GM23338 (cell line): ENCODE measurements around the gene HLCS. TPM values are rescaled to one million over a fixed set of nuclear protein-coding genes. Genes with fewer than 3 reads are reported as not detected.

Experiments used
- ATAC-seq: fragments of 200-7000 bp; cut with Tn5 transposase; 3 replicates; pipeline ENCODE4 v1.9.1; 2020
- DNase-seq: peaks from one replicate; pipeline ENCODE4 v3.0.0-alpha.2; 2015; ENCODE audit warnings: low spot score
- H2AFZ ChIP-seq: fragments of 200-600 bp; sonication (generic); 2 replicates; pipeline ENCODE4 v1.8.0; 2016; ENCODE audit warnings: antibody characterized with exemption, mild to moderate bottlenecking, moderate library complexity
- H3F3A ChIP-seq: fragments of 200-600 bp; sonication (generic); replicated peaks from 2 replicates; pipeline ENCODE4 v1.8.0; 2017; ENCODE audit warnings: antibody characterized with exemption, mixed run types, low read depth
- H3K27ac ChIP-seq: fragments of 200-600 bp; sonication (generic); 2 replicates; pipeline ENCODE4 v1.6.1; 2016; ENCODE audit warnings: low read depth
- H3K27me3 ChIP-seq: fragments of 200-600 bp; sonication (generic); 2 replicates; pipeline ENCODE4 v1.8.0; 2016; ENCODE audit warnings: mild to moderate bottlenecking, mixed run types, moderate library complexity; ENCODE audit not compliant: insufficient read depth
- H3K36me3 ChIP-seq: fragments of 200-600 bp; sonication (generic); 2 replicates; pipeline ENCODE4 v1.8.0; 2016; ENCODE audit warnings: mild to moderate bottlenecking; ENCODE audit not compliant: insufficient read depth
- H3K4me1 ChIP-seq: fragments of 200-600 bp; sonication (generic); 2 replicates; pipeline ENCODE4 v1.8.0; 2016; ENCODE audit warnings: mild to moderate bottlenecking, moderate library complexity; ENCODE audit not compliant: insufficient read depth
- H3K4me2 ChIP-seq: fragments of 200-600 bp; sonication (generic); 2 replicates; pipeline ENCODE4 v1.7.1; 2017; ENCODE audit warnings: mixed run types
- H3K4me3 ChIP-seq: fragments of 200-600 bp; sonication (generic); 2 replicates; pipeline ENCODE4 v1.6.1; 2016; ENCODE audit warnings: mixed run types
- H3K79me2 ChIP-seq: fragments of 200-600 bp; sonication (generic); replicated peaks from 2 replicates; pipeline ENCODE4 v1.8.0; 2017; ENCODE audit warnings: mild to moderate bottlenecking; ENCODE audit not compliant: insufficient read depth
- H3K9me2 ChIP-seq: fragments of 200-600 bp; sonication (generic); 2 replicates; pipeline ENCODE4 v1.8.0; 2017; ENCODE audit not compliant: insufficient read depth
- H4K20me1 ChIP-seq: fragments of 200-600 bp; sonication (generic); replicated peaks from 2 replicates; pipeline ENCODE4 v1.8.0; 2017; ENCODE audit warnings: mild to moderate bottlenecking; ENCODE audit not compliant: insufficient read depth
- H3K27ac Mint-ChIP-seq: 2 replicates; pipeline ENCODE4 v1.8.0; 2020; ENCODE audit warnings: inconsistent platforms, mild to moderate bottlenecking, moderate library complexity, mixed read lengths
- H3K27me3 Mint-ChIP-seq: 3 replicates; pipeline ENCODE4 v1.8.0; 2022; ENCODE audit warnings: low read depth, mild to moderate bottlenecking, moderate library complexity, mixed read lengths, inconsistent platforms; ENCODE audit not compliant: insufficient read depth, poor library complexity
- H3K36me3 Mint-ChIP-seq: 3 replicates; pipeline ENCODE4 v1.8.0; 2021; ENCODE audit warnings: low read depth, mild to moderate bottlenecking, inconsistent platforms, moderate library complexity, mixed read lengths
- H3K4me1 Mint-ChIP-seq: 3 replicates; pipeline ENCODE4 v1.8.0; 2020; ENCODE audit warnings: mild to moderate bottlenecking, inconsistent platforms, mixed read lengths
- H3K4me3 Mint-ChIP-seq: 3 replicates; pipeline ENCODE4 v1.8.0; 2021; ENCODE audit warnings: moderate library complexity, mild to moderate bottlenecking, inconsistent platforms, mixed read lengths
- H3K9me3 Mint-ChIP-seq: 3 replicates; pipeline ENCODE4 v1.8.0; 2020; ENCODE audit warnings: moderate library complexity, mild to moderate bottlenecking, inconsistent platforms, mixed read lengths
- CREB1 ChIP-seq: fragments of 250-450 bp; sonication (Bioruptor Pico); IDR thresholded peaks from 2 replicates; pipeline ENCODE4 v1.5.0; 2020; ENCODE audit warnings: low read depth, mild to moderate bottlenecking, moderate library complexity
- CTCF ChIP-seq, 2 experiments: fragments of 200-600 bp in 1 of 2; sonication (generic) in 1 of 2; conservative IDR thresholded peaks; 2 replicates each; pipeline versions ENCODE4 v1.5.1 to v1.6.1; 2016 to 2017; ENCODE audit warnings: antibody characterized with exemption in 2 of 2, low read depth in 2 of 2, mild to moderate bottlenecking in 2 of 2, moderate library complexity in 1 of 2
- ETS1 ChIP-seq: IDR thresholded peaks from 2 replicates; pipeline ENCODE4 v1.6.1; 2016; ENCODE audit warnings: antibody characterized with exemption
- EZH2 ChIP-seq: fragments of 200-600 bp; sonication (generic); IDR thresholded peaks from one replicate; pipeline ENCODE4 v1.8.0; 2017; ENCODE audit warnings: antibody characterized with exemption, mild to moderate bottlenecking, low read depth; ENCODE audit not compliant: unreplicated experiment
- EZH2phosphoT487 ChIP-seq: fragments of 200-600 bp; sonication (generic); IDR thresholded peaks from one replicate; pipeline ENCODE4 v1.8.1; 2018; ENCODE audit warnings: antibody characterized with exemption; ENCODE audit not compliant: unreplicated experiment
- NANOG ChIP-seq: IDR thresholded peaks from 2 replicates; pipeline ENCODE4 v1.6.1; 2016; ENCODE audit warnings: antibody characterized with exemption, borderline replicate concordance
- POLR2AphosphoS5 ChIP-seq: IDR thresholded peaks from 2 replicates; pipeline ENCODE4 v1.6.1; 2016; ENCODE audit warnings: antibody characterized with exemption, low read depth
- STAT1 ChIP-seq: IDR thresholded peaks from one replicate; pipeline ENCODE4 v1.6.1; 2016; ENCODE audit warnings: antibody characterized with exemption; ENCODE audit not compliant: unreplicated experiment
- ZNF114 ChIP-seq: fragments of 250-450 bp; sonication (Bioruptor Pico); IDR thresholded peaks from 2 replicates; pipeline ENCODE4 v1.5.0; 2020; ENCODE audit warnings: mild to moderate bottlenecking, moderate library complexity
- ZNF331 ChIP-seq: fragments of 250-450 bp; sonication (Bioruptor Pico); IDR thresholded peaks from 2 replicates; pipeline ENCODE4 v1.5.0; 2020; ENCODE audit warnings: low read depth, mild to moderate bottlenecking, moderate library complexity
- ZNF462 ChIP-seq: fragments of 250-450 bp; sonication (Bioruptor Pico); IDR thresholded peaks from 2 replicates; pipeline ENCODE4 v1.5.0; 2020; ENCODE audit warnings: mild to moderate bottlenecking, moderate library complexity
- polyA plus RNA-seq: library from polyadenylated mRNA; unstranded; fragments of >200 nt; fragmentation: Nextera tagmentation; extraction: Ambion mirVana; gene quantifications from 2 replicates; pipeline ENCODE4 v1.2.1, GENCODE V29; 2016
- total RNA-seq: library from RNA; depleted of rRNA; stranded (reverse); fragments of >200 nt; shearing (Covaris generic); gene quantifications from 2 replicates; pipeline ENCODE4 v1.2.3, GENCODE V29; 2014

HLCS gene
- total and polyA plus RNA-seq, 2 experiments from 2014 or later = 6.1 to 14.7 TPM

DNA sequence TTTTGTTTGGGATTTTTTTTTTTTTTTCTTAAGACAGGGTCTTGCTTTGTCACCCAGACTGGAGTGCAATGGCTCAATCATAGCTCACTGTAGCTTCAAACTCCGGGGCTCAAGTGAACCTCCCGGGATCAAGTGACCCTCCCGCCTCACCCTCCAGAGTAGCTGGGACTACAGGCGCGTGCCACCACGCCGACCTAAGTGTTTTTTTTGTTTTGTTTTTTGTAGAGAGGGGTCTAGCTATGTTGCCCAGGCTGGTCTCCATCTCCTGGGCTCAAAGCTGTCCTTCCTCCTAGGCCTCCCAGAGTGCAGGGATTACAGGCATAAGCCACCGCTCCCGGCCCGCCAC, 776 bp downstream of the HLCS start:
- H3K9me3 Mint-ChIP-seq = no peaks in the 10 kb centered on the region
- no peak overlapping the region for H3K27ac Mint-ChIP-seq
- peak overlapping the region; percentile 78 for H3K4me3 Mint-ChIP-seq
- H3K27me3 Mint-ChIP-seq = peaks cover 8% of the 10 kb centered on the region
- H3K79me2 ChIP-seq = no peaks in the 10 kb centered on the region
- ATAC-seq = no peak
- H3K4me2 ChIP-seq = peak overlapping the region; percentile 79
- peaks cover 5% of the 10 kb centered on the region; the same call in 1 of the 2 replicates for H3K4me1 ChIP-seq
- H3K4me3 ChIP-seq = peak overlapping the region; percentile 67
- no peaks in the 10 kb centered on the region for H4K20me1 ChIP-seq
- H3K36me3 Mint-ChIP-seq = peaks cover 3% of the 10 kb centered on the region; the same call in 2 of the 3 replicates
- no peaks in the 10 kb centered on the region for H3K9me2 ChIP-seq
- H3K4me1 Mint-ChIP-seq = peaks cover 19% of the 10 kb centered on the region
- peaks cover 12% of the 10 kb centered on the region; the same call in 1 of the 2 replicates for H3F3A ChIP-seq
- no peaks in the 10 kb centered on the region for H3K27me3 ChIP-seq
- TF ChIP-seq ZNF462 (CRISPR knock-in tag) (no peak), EZH2phosphoT487 (no peak), CTCF (conservative IDR thresholded peaks at IDR 0.05; ENCODE audit: low read depth in 2 of 2) (no peak), EZH2 (no peak), NANOG (no peak), STAT1 (no peak), ETS1 (no peak), ZNF114 (no peak), ZNF331 (no peak), POLR2AphosphoS5 (no peak), CREB1 (CRISPR knock-in tag) (no peak)
- no peak for DNase-seq
- H3K27ac ChIP-seq = no peak overlapping the region
- H2AFZ ChIP-seq = peak overlapping the region; percentile 85
- no peaks in the 10 kb centered on the region for H3K36me3 ChIP-seq
